H1 (cell line): ENCODE data around the gene SHISA9. TPM values are rescaled to one million over a fixed set of nuclear protein-coding genes. Genes with fewer than 3 reads are reported as not detected.

ENCODE experiments used
- CTCF ChIA-PET: fragments of 300-600 bp; sonication (Branson Sonifier 250); formaldehyde crosslinking; loops from one replicate; lab custom pipeline; 2021; ENCODE audit not compliant: partially characterized antibody; lab: Charles Lee
- POLR2A ChIA-PET: fragments of 300-600 bp; sonication (Branson Sonifier 250); formaldehyde crosslinking; loops from one replicate; lab custom pipeline; 2021; ENCODE audit warnings: inconsistent platforms; ENCODE audit not compliant: partially characterized antibody; lab: Charles Lee
- DNase-seq, 2 experiments: peaks; one replicate each; pipeline versions ENCODE4 v3.0.0 to v3.0.0-alpha.2; 2010 to 2022; ENCODE audit warnings: low spot score in 2 of 2, low read depth in 1 of 2, mixed read lengths in 1 of 2
- FAIRE-seq: peaks from 2 replicates; lab custom pipeline; 2011; peaks lifted over from hg19 to GRCh38; lab: Jason Lieb, UNC
- H2AFZ ChIP-seq: 2 replicates; pipeline ENCODE4 v1.8.1; 2012; ENCODE audit warnings: low read length, inconsistent platforms
- H2AK5ac ChIP-seq: 2 replicates; pipeline ENCODE4 v1.6.1; 2013; ENCODE audit warnings: low read depth, low read length
- H2BK120ac ChIP-seq: replicated peaks from 2 replicates; pipeline ENCODE3; 2013; ENCODE audit warnings: low read depth, low read length, inconsistent platforms
- H2BK12ac ChIP-seq: 2 replicates; pipeline ENCODE4 v1.6.1; 2013; ENCODE audit warnings: low read depth, low read length
- H2BK15ac ChIP-seq: 2 replicates; pipeline ENCODE4 v1.6.1; 2013; ENCODE audit warnings: low read length
- H2BK20ac ChIP-seq: 2 replicates; pipeline ENCODE4 v1.6.1; 2013; ENCODE audit warnings: low read length
- H2BK5ac ChIP-seq: 2 replicates; pipeline ENCODE4 v1.6.1; 2013; ENCODE audit warnings: low read depth, low read length
- H3K14ac ChIP-seq: 2 replicates; pipeline ENCODE4 v1.6.1; 2013; ENCODE audit warnings: inconsistent platforms; ENCODE audit not compliant: insufficient read length
- H3K18ac ChIP-seq: 2 replicates; pipeline ENCODE4 v1.6.1; 2013; ENCODE audit warnings: low read length; ENCODE audit errors: extremely low read depth
- H3K23ac ChIP-seq: 2 replicates; pipeline ENCODE4 v1.6.1; 2013; ENCODE audit warnings: inconsistent platforms; ENCODE audit not compliant: insufficient read length
- H3K23me2 ChIP-seq: 2 replicates; pipeline ENCODE4 v1.6.1; 2013; ENCODE audit warnings: low read depth, low read length
- H3K27ac ChIP-seq: 2 replicates; pipeline ENCODE4 v1.6.1; 2011; ENCODE audit warnings: low read depth, low read length, inconsistent platforms
- H3K27me3 ChIP-seq, 4 experiments: replicated peaks in 1 of 4; 1 replicate in 1 of 4; 2 replicates in 3 of 4; pipeline versions ENCODE4 v1.6.1 to v1.8.1; 2011 to 2013; ENCODE audit warnings: low read length in 3 of 4, mild to moderate bottlenecking in 3 of 4, inconsistent platforms in 2 of 4, mixed read lengths in 2 of 4, moderate library complexity in 1 of 4; ENCODE audit not compliant: control insufficient read depth in 3 of 4, insufficient read depth in 3 of 4; ENCODE audit errors: extremely low read depth in 1 of 4
- H3K36me3 ChIP-seq, 4 experiments: 2 replicates each; pipeline versions ENCODE4 v1.6.1 to v1.8.1; 2011 to 2013; ENCODE audit warnings: mild to moderate bottlenecking in 4 of 4, low read length in 3 of 4, moderate library complexity in 2 of 4, control low read depth in 1 of 4, inconsistent platforms in 1 of 4; ENCODE audit not compliant: insufficient read depth in 4 of 4, control insufficient read depth in 2 of 4
- H3K4ac ChIP-seq: replicated peaks from 2 replicates; pipeline ENCODE3; 2013; ENCODE audit warnings: low read length, low read depth, mixed read lengths, inconsistent platforms; ENCODE audit not compliant: insufficient read length
- H3K4me1 ChIP-seq, 4 experiments: replicated peaks in 1 of 4; 1 replicate in 1 of 4; 2 replicates in 3 of 4; pipeline versions ENCODE4 v1.6.1 to v1.8.1; 2011 to 2013; ENCODE audit warnings: low read length in 3 of 4, inconsistent platforms in 2 of 4, mixed read lengths in 1 of 4; ENCODE audit not compliant: insufficient read depth in 4 of 4, control insufficient read depth in 3 of 4
- H3K4me2 ChIP-seq, 2 experiments: 2 replicates each; pipeline versions ENCODE4 v1.6.1 to v1.8.1; 2011 to 2013; ENCODE audit warnings: low read depth in 2 of 2, low read length in 2 of 2, control low read depth in 1 of 2, inconsistent platforms in 1 of 2, mild to moderate bottlenecking in 1 of 2; ENCODE audit not compliant: insufficient read depth in 1 of 2
- H3K4me3 ChIP-seq, 4 experiments: fragments of 200-600, 300-600 bp in 1 of 4; sonication (generic), shearing (Covaris generic), sonication (Bioruptor Twin) in 1 of 4; 2 replicates each; pipeline versions ENCODE4 v1.5.1 to v1.8.1; 2011 to 2016; ENCODE audit warnings: low read length in 4 of 4, low read depth in 3 of 4, control low read depth in 2 of 4, inconsistent platforms in 2 of 4, mild to moderate bottlenecking in 2 of 4, mixed read lengths in 1 of 4, moderate library complexity in 1 of 4; ENCODE audit not compliant: insufficient read depth in 2 of 4; ENCODE audit errors: extremely low read depth in 1 of 4
- H3K56ac ChIP-seq: replicated peaks from 2 replicates; pipeline ENCODE3; 2013; ENCODE audit warnings: low read depth, mild to moderate bottlenecking, mixed read lengths, low read length, inconsistent platforms; ENCODE audit not compliant: insufficient read length
- H3K79me1 ChIP-seq: 2 replicates; pipeline ENCODE4 v1.6.1; 2013; ENCODE audit warnings: low read depth, low read length, control low read depth
- H3K79me2 ChIP-seq, 2 experiments: 2 replicates each; pipeline versions ENCODE4 v1.6.1 to v1.8.1; 2012 to 2013; ENCODE audit warnings: low read length in 2 of 2, mild to moderate bottlenecking in 2 of 2, inconsistent platforms in 1 of 2; ENCODE audit not compliant: insufficient read depth in 2 of 2, control insufficient read depth in 1 of 2
- H3K9ac ChIP-seq, 4 experiments: replicated peaks in 1 of 4; 1 replicate in 1 of 4; 2 replicates in 3 of 4; pipeline versions ENCODE4 v1.6.1 to v1.8.1; 2011 to 2013; ENCODE audit warnings: low read depth in 3 of 4, low read length in 3 of 4, control low read depth in 2 of 4, mild to moderate bottlenecking in 2 of 4, moderate library complexity in 2 of 4, inconsistent platforms in 1 of 4; ENCODE audit errors: extremely low read depth in 1 of 4
- H3K9me3 ChIP-seq, 2 experiments: 2 replicates each; pipeline versions ENCODE4 v1.6.1 to v1.8.1; 2012 to 2013; ENCODE audit warnings: mild to moderate bottlenecking in 2 of 2, moderate library complexity in 2 of 2, control low read depth in 1 of 2, inconsistent platforms in 1 of 2, low read depth in 1 of 2, low read length in 1 of 2, mixed read lengths in 1 of 2; ENCODE audit not compliant: insufficient read depth in 2 of 2
- H4K20me1 ChIP-seq, 2 experiments: replicated peaks in 1 of 2; 2 replicates each; pipeline versions ENCODE3 to v1.8.1; 2011 to 2013; ENCODE audit warnings: inconsistent platforms in 2 of 2, low read length in 2 of 2, mild to moderate bottlenecking in 1 of 2; ENCODE audit not compliant: insufficient read depth in 2 of 2, control insufficient read depth in 1 of 2
- H4K5ac ChIP-seq: 2 replicates; pipeline ENCODE4 v1.6.1; 2013; ENCODE audit warnings: low read length, low read depth, mixed read lengths, inconsistent platforms; ENCODE audit not compliant: insufficient read length
- H4K8ac ChIP-seq: 2 replicates; pipeline ENCODE4 v1.8.0; 2013; ENCODE audit warnings: mild to moderate bottlenecking, moderate library complexity, low read length, inconsistent platforms; ENCODE audit not compliant: insufficient read depth; ENCODE audit errors: extremely low read depth
- H4K91ac ChIP-seq: replicated peaks from 2 replicates; pipeline ENCODE3; 2013; ENCODE audit warnings: low read length, mixed read lengths, inconsistent platforms; ENCODE audit not compliant: insufficient read length
- CBX5 ChIP-seq: fragments of 300-800, 300-1000 bp; sonication (generic); IDR thresholded peaks from 2 replicates; pipeline ENCODE4 v1.7.1; 2016; ENCODE audit warnings: antibody characterized with exemption, low read length, low read depth
- CTCF ChIP-seq, 3 experiments: IDR thresholded peaks; 1 replicate in 2 of 3; 2 replicates in 1 of 3; pipeline versions ENCODE4 v1.5.1 to v1.6.1; 2011; ENCODE audit warnings: low read length in 3 of 3, mild to moderate bottlenecking in 3 of 3, inconsistent platforms in 2 of 3, low read depth in 1 of 3, moderate library complexity in 1 of 3; ENCODE audit not compliant: insufficient read depth in 1 of 3; ENCODE audit errors: control extremely low read depth in 1 of 3
- JUN ChIP-seq: IDR thresholded peaks from 2 replicates; pipeline ENCODE4 v1.6.1; 2011; ENCODE audit warnings: low read depth, mild to moderate bottlenecking, improper control_type of control experiment, low read length
- KDM1A ChIP-seq: fragments of 200-600, 300-600 bp; sonication (generic); IDR thresholded peaks from 2 replicates; pipeline ENCODE4 v1.7.1; 2016; ENCODE audit warnings: mild to moderate bottlenecking, low read length, borderline replicate concordance
- KDM4A ChIP-seq: IDR thresholded peaks from one replicate; pipeline ENCODE4 v1.7.1; 2012; ENCODE audit warnings: low read depth, mild to moderate bottlenecking, moderate library complexity, low read length, inconsistent platforms; ENCODE audit not compliant: severe bottlenecking
- NANOG ChIP-seq: IDR thresholded peaks from 2 replicates; pipeline ENCODE4 v1.6.1; 2011; ENCODE audit warnings: low read length, low read depth, mild to moderate bottlenecking, inconsistent platforms; ENCODE audit not compliant: insufficient read depth, poor library complexity, severe bottlenecking
- RNF2 ChIP-seq: fragments of 200-900, 300-1000 bp; sonication (generic); IDR thresholded peaks from 2 replicates; pipeline ENCODE4 v1.7.1; 2016; ENCODE audit warnings: borderline replicate concordance, low read depth, mild to moderate bottlenecking, antibody characterized with exemption, low read length; ENCODE audit not compliant: poor library complexity, severe bottlenecking; ENCODE audit errors: missing control alignments
- SIRT6 ChIP-seq: IDR thresholded peaks from one replicate; pipeline ENCODE4 v1.7.1; 2012; ENCODE audit warnings: low read length, inconsistent platforms
- SUZ12 ChIP-seq: fragments of 200-600 bp; sonication (generic); IDR thresholded peaks from 2 replicates; pipeline ENCODE4 v1.6.1; 2012; ENCODE audit warnings: mild to moderate bottlenecking, inconsistent platforms, low read length, moderate library complexity, mixed read lengths
- ZNF274 ChIP-seq: IDR thresholded peaks from 2 replicates; pipeline ENCODE4 v1.7.0; 2012; ENCODE audit warnings: low read length, borderline replicate concordance; ENCODE audit errors: extremely low read depth
- WGBS, 2 experiments: shearing (Covaris generic) in 1 of 2; methylation state at CpG; one replicate each; pipeline versions ENCODE4 v1.1.6 to v1.1.7; 2013 to 2015; ENCODE audit warnings: low lambda C conversion rate in 2 of 2, mixed read lengths in 2 of 2, inconsistent platforms in 1 of 2, low coverage in 1 of 2, missing lambda C conversion rate in 1 of 2; ENCODE audit not compliant: insufficient replicate concordance in 2 of 2, insufficient coverage in 1 of 2, insufficient read length in 1 of 2; ENCODE audit errors: extremely low coverage in 1 of 2, missing lambda C conversion rate in 1 of 2; 5-methylcytosine and 5-hydroxymethylcytosine counted together
- polyA plus RNA-seq, 7 experiments: library from polyadenylated mRNA; depleted of rRNA in 3 of 7; stranded (reverse) in 5 of 7; unstranded in 2 of 7; fragments of >200 nt in 5 of 7; fragments of 200-250 nt in 2 of 7; gene quantifications; 1 replicate in 5 of 7; 2 replicates in 1 of 7; 4 replicates in 1 of 7; pipeline versions ENCODE4 v1.2.1 to v1.2.3, GENCODE V29; 2011 to 2013; ENCODE audit warnings: missing spikeins in 2 of 7, mixed read lengths in 2 of 7
- total RNA-seq: library from RNA; stranded (reverse); fragmentation: NEBNext Ultra II Directional; extraction: Animal tissue kit (Norgen Biotek cat#: 25700); gene quantifications from 2 replicates; pipeline ENCODE4 v1.2.1, GENCODE V29; 2021

The SHISA9 gene
- total and polyA plus RNA-seq, 2 of the 8 experiments (the other 6 are each of a cell fraction or from before 2014, with no cell fraction given): 25.6 to 39.8 TPM

GRCh38 chr16:13029786-13030185 lies 128.4 kb downstream of the SHISA9 start:
- FAIRE-seq: no peak
- no peak overlapping the region for H2BK15ac ChIP-seq
- TF ChIP-seq SUZ12 (no peak), RNF2 (no peak), SIRT6 (no peak), CBX5 (no peak), KDM4A (no peak), KDM1A (no peak), ZNF274 (no peak), NANOG (no peak), JUN (no peak), CTCF (IDR thresholded peaks at IDR 0.05; ENCODE audit: control extremely low read depth in 1 of 3, insufficient read depth in 1 of 3, low read depth in 1 of 3, low read length in 3 of 3) (no peak)

More at GRCh38 chr16:13029786-13030185, 128.4 kb downstream of the SHISA9 start:
- Histone ChIP-seq H2AFZ (no peak overlapping the region), H3K36me3 (no peaks in the 10 kb centered on the region), H3K4me3 (no peak overlapping the region), H3K23ac (no peak overlapping the region), H2BK120ac (no peak overlapping the region), H3K79me1 (no peaks in the 10 kb centered on the region; the same call in 1 of the 2 replicates), H3K4ac (no peak overlapping the region), H3K56ac (no peak overlapping the region), H2BK20ac (no peak overlapping the region), H3K18ac (no peak overlapping the region), H4K8ac (no peak overlapping the region), H3K9me3 (no peaks in the 10 kb centered on the region), H3K9ac (no peak overlapping the region), H4K20me1 (no peaks in the 10 kb centered on the region), H2BK12ac (no peak overlapping the region), H4K5ac (no peak overlapping the region), H3K27me3 (no peaks in the 10 kb centered on the region), H3K4me2 (no peak overlapping the region), H3K14ac (no peak overlapping the region), H3K4me1 (peaks cover 0 to under 1% (median 0%) of the 10 kb centered on the region in 4 experiments; a peak in 3 of 7 replicates), H3K79me2 (peaks cover 0 to 49% of the 10 kb centered on the region in 2 experiments; a peak in 2 of 4 replicates), H3K23me2 (no peaks in the 10 kb centered on the region), H2AK5ac (no peak overlapping the region), H3K27ac (no peak overlapping the region), H4K91ac (no peak overlapping the region), H2BK5ac (no peak overlapping the region)
- 74% methylated on average over 5 of the region's 5 CpGs; no CpG with 5 or more reads in 1 of the 2 experiments for WGBS, 2 experiments
- ChIA-PET CTCF (interaction anchor here (0.6 kb wide), 1 partner anchor 127 kb away, joined by 4 read pairs; no protein-coding TSS in a partner anchor), POLR2A (interaction anchor here (1.2 kb wide), 1 partner anchor 126 kb away, joined by 3 read pairs; no protein-coding TSS in a partner anchor)
- DNase-seq: no peak
